Heart left ventricle (tissue), 16 donors: Measurements from ENCODE around the gene KIRREL3. TPM values are rescaled to one million over a fixed set of nuclear protein-coding genes. Genes with fewer than 3 reads are reported as not detected.

Source experiments
- ATAC-seq, 4 donors: fragments of 200-7000 bp; cut with Tn5 transposase; one replicate each; pipeline ENCODE4 v1.9.1; 2020 to 2022; ENCODE audit warnings: moderate library complexity in 4 of 4, mild to moderate bottlenecking in 3 of 4, moderate number of reproducible peaks in 1 of 4
- DNase-seq, 5 donors: peaks; one replicate each; pipeline ENCODE4 v3.0.0-alpha.2; 2020
- H3K27ac ChIP-seq, 12 donors: fragments of 200-600 bp; sonication (generic) in 4 of 12; one replicate each; pipeline versions ENCODE4 v1.5.0 to v1.8.0; 2016 to 2022; ENCODE audit warnings: mild to moderate bottlenecking in 2 of 12
- H3K27me3 ChIP-seq, 9 donors: fragments of 200-600 bp; sonication (generic) in 2 of 9; one replicate each; pipeline versions ENCODE4 v1.5.1 to v1.8.0; 2016 to 2022; ENCODE audit warnings: mild to moderate bottlenecking in 3 of 9
- H3K36me3 ChIP-seq, 9 donors: fragments of 200-600 bp; sonication (generic) in 2 of 9; one replicate each; pipeline versions ENCODE4 v1.5.0 to v1.8.0; 2018 to 2022; ENCODE audit warnings: mild to moderate bottlenecking in 2 of 9
- H3K4me1 ChIP-seq, 12 donors: fragments of 200-600 bp; sonication (generic) in 4 of 12; one replicate each; pipeline versions ENCODE4 v1.5.0 to v1.8.0; 2016 to 2022; ENCODE audit warnings: mild to moderate bottlenecking in 3 of 12
- H3K4me3 ChIP-seq, 12 donors: fragments of 200-600 bp; sonication (generic) in 4 of 12; one replicate each; pipeline versions ENCODE4 v1.5.0 to v1.8.0; 2017 to 2022; ENCODE audit warnings: mild to moderate bottlenecking in 9 of 12, moderate library complexity in 4 of 12
- H3K9me3 ChIP-seq, 12 donors: fragments of 200-600 bp; sonication (generic) in 4 of 12; one replicate each; pipeline versions ENCODE4 v1.5.0 to v1.8.0; 2016 to 2022; ENCODE audit warnings: mild to moderate bottlenecking in 1 of 12
- CTCF ChIP-seq, 12 donors: fragments of 200-600 bp; sonication (generic) in 4 of 12; IDR thresholded peaks; one replicate each; pipeline versions ENCODE4 v1.5.0 to v1.8.0; 2018 to 2022; ENCODE audit warnings: antibody characterized with exemption in 12 of 12, mild to moderate bottlenecking in 5 of 12
- POLR2A ChIP-seq, 2 donors: fragments of 450-650 bp; IDR thresholded peaks; one replicate each; pipeline ENCODE4 v1.6.1; 2017; ENCODE audit warnings: antibody characterized with exemption in 2 of 2, mild to moderate bottlenecking in 2 of 2, moderate library complexity in 2 of 2
- WGBS, 4 donors: extraction: QIAGEN DNeasy Blood & Tissue Kit in 2 of 4; methylation state at CpG; one replicate each; pipeline versions ENCODE4 v1.1.5 to v1.1.7; 2013 to 2018; 5-methylcytosine and 5-hydroxymethylcytosine counted together
- intact Hi-C, 10 donors: fragments of 100-400 bp; cut with DNase I; formaldehyde crosslinking; loops; one replicate each; pipeline versions ENCODE4 v1.11.1 to v1.14.2; 2022
- polyA plus RNA-seq, 2 donors: library from polyadenylated mRNA; stranded (reverse); fragments of 200-250 nt; gene quantifications; one replicate each; pipeline ENCODE4 v1.2.3, GENCODE V29; 2013
- total RNA-seq, 9 donors: library from RNA; depleted of rRNA in 2 of 9; stranded (reverse); fragments of >200 nt in 2 of 9; fragmentation: NEBNext Ultra II Directional in 3 of 9; extraction: Animal tissue kit (Norgen Biotek cat#: 25700) in 3 of 9; gene quantifications; one replicate each; pipeline versions ENCODE4 v1.1.0 to v1.2.4, GENCODE V29; 2016 to 2023
- donor health status: ischemic (EF 13 %, LVEDD 7.1; RV severe dilation, severe dysfunction).
- donor health status: healthy with polysubstance abuse.
- donor health status: DM: no; HTN: yes; CAD: no.
- donor health status: DM: no; HTN: no; CAD: no.
- donor health status: ischemic (EF 25% LVEDD 6.9; RV normal size, moderate dysfunction).
- donor health status: ischemic (EF 25% LVEDD 5.7; RV mildly dilated, moderate dysfunction).
- donor health status: healthy.
- donor health status: DM: yes; HTN: yes; CAD: no.
- donor health status: ischemic (EF 35%, LVEDD 5.7; RV mildly dilated, moderate dysfunction).
- donor health status: nonischemic (EF 11% LVEDD 7.7; RV severe dilation, severe dysfunction).
- donor health status: DM: yes; HTN: yes; CAD: no.
- donor health status: PGD.
- donor health status: ischemic (EF 29% LVEDD 5.4; RV normal size, mild dysfunction).
- donor health status: nonischemic (EF 23%, LVEDD 6.1; RV moderate dilation, normal function).

The KIRREL3 gene
- total and polyA plus RNA-seq, 11 donors, result 0.08 to 1.3 (median 0.27) TPM

- peaks cover 0 to 66% (median 23%) of the 10 kb centered on the region in 12 donors for H3K4me1 ChIP-seq
- H3K36me3 ChIP-seq, result peaks cover 0 to 43% (median 30%) of the 10 kb centered on the region in 9 donors
- ATAC-seq (no peak), DNase-seq (no peak)
- intact Hi-C loops, result loop anchor here in 1 of 10 donors (10.0 kb wide), 1 partner anchor 53 kb away; the partner anchor contains the start of gene ST3GAL4
- H3K27me3 ChIP-seq, result no peaks in the 10 kb centered on the region
- no peak for TF ChIP-seq CTCF (IDR thresholded peaks at IDR 0.05)
- TF ChIP-seq POLR2A (IDR thresholded peaks at IDR 0.05), result no peak
- H3K9me3 ChIP-seq, result no peaks in the 10 kb centered on the region
- 89 to 94% (median 92%) methylated on average over 14 to 15 of the region's 15 CpGs for WGBS, 4 donors
- H3K4me3 ChIP-seq, result no peak overlapping the region
- no peak overlapping the region for H3K27ac ChIP-seq
Observed at GRCh38 chr11:126407682-126408288, 592.8 kb downstream of the KIRREL3 start.

- H3K9me3 ChIP-seq, result no peaks in the 10 kb centered on the region
- peaks cover 0 to 43% (median 30%) of the 10 kb centered on the region in 9 donors for H3K36me3 ChIP-seq
- TF ChIP-seq CTCF (IDR thresholded peaks at IDR 0.05) (no peak), POLR2A (IDR thresholded peaks at IDR 0.05) (no peak)
- ATAC-seq, result no peak
- intact Hi-C loops, result loop anchor here in 1 of 10 donors (10.0 kb wide), 1 partner anchor 52 kb away; the partner anchor contains the start of gene ST3GAL4
- no peak for DNase-seq
- peaks cover 0 to 66% (median 20%) of the 10 kb centered on the region in 12 donors for H3K4me1 ChIP-seq
- H3K4me3 ChIP-seq, result no peak overlapping the region
- WGBS, 4 donors, result 74 to 88% (median 84%) methylated on average over 12 of the region's 12 CpGs
- H3K27ac ChIP-seq, result peak overlapping the region in 2 of 12 donors; percentile 5 to 27
- H3K27me3 ChIP-seq, result no peaks in the 10 kb centered on the region
Observed at GRCh38 chr11:126407101-126407521, 593.5 kb downstream of the KIRREL3 start.

- DNase-seq (no peak), ATAC-seq (peak in 1 of 4 donors; percentile 25)
- H3K9me3 ChIP-seq, result no peaks in the 10 kb centered on the region
- WGBS, 4 donors, result 70 to 82% (median 80%) methylated on average over 6 to 8 of the region's 8 CpGs
- no peak overlapping the region for H3K4me3 ChIP-seq
- intact Hi-C loops, result loop anchor here in 1 of 10 donors (10.0 kb wide), 1 partner anchor 52 kb away; the partner anchor contains the start of gene ST3GAL4
- no peaks in the 10 kb centered on the region for H3K27me3 ChIP-seq
- peak overlapping the region in 1 of 12 donors; percentile 5 for H3K27ac ChIP-seq
- H3K36me3 ChIP-seq, result peaks cover 0 to 37% (median 30%) of the 10 kb centered on the region in 9 donors
- H3K4me1 ChIP-seq, result peaks cover 0 to 63% (median 18%) of the 10 kb centered on the region in 12 donors
- TF ChIP-seq POLR2A (IDR thresholded peaks at IDR 0.05), result no peak
Observed at GRCh38 chr11:126406368-126406767, 594.2 kb downstream of the KIRREL3 start.

- no peaks in the 10 kb centered on the region for H3K9me3 ChIP-seq
- no peaks in the 10 kb centered on the region for H3K27me3 ChIP-seq
- DNase-seq (no peak), ATAC-seq (no peak)
- H3K36me3 ChIP-seq, result peaks cover 0 to 37% (median 30%) of the 10 kb centered on the region in 9 donors
- peak overlapping the region in 1 of 12 donors; percentile 5 for H3K27ac ChIP-seq
- no peak overlapping the region for H3K4me3 ChIP-seq
- TF ChIP-seq CTCF (IDR thresholded peaks at IDR 0.05) (no peak), POLR2A (IDR thresholded peaks at IDR 0.05) (no peak)
- 79 to 94% (median 88%) methylated on average over 7 of the region's 7 CpGs for WGBS, 4 donors
- peaks cover 0 to 60% (median 16%) of the 10 kb centered on the region in 12 donors for H3K4me1 ChIP-seq
- intact Hi-C loops, result loop anchor here in 1 of 10 donors (10.0 kb wide), 1 partner anchor 51 kb away; the partner anchor contains the start of gene ST3GAL4
Observed at GRCh38 chr11:126405906-126406305, 594.7 kb downstream of the KIRREL3 start.
